Stimulated activated naive CD4-positive, alpha-beta T cell (primary cell): Measurements from ENCODE around the gene HSD17B8.
"Not testable (repeated sequence)": the region's sequence is repeated elsewhere in the genome, so short reads cannot be mapped to it uniquely, and the experiment has no call there.

Experiments
- DNase-seq, 6 experiments: peaks; one replicate each; lab custom pipeline; 2025; lab: John Stamatoyannopoulos, UW

The HSD17B8 gene

GRCh38 chr6:33206027-33206863, 1.8 kb downstream of the HSD17B8 start:
- DNase-seq: no peak

GRCh38 chr6:33206864-33207551, 2.6 kb downstream of the HSD17B8 start:
- no peak for DNase-seq

- DNase-seq: peak in 1 of 6 experiments; percentile 46
Measured at GRCh38 chr6:33207552-33208090, 3.2 kb downstream of the HSD17B8 start.

GRCh38 chr6:33208091-33208967, 3.9 kb downstream of the HSD17B8 start, which contains the start of gene RING1:
Gene RING1, plus strand, starts transcription at chr6:33208500. Its CDS starts 323 bp downstream, at chr6:33208823.
- peak; percentile 72 to 90 (median 85) for DNase-seq

- no peak for DNase-seq
Measured at GRCh38 chr6:33209856-33210255, 5.4 kb downstream of the HSD17B8 start.

- DNase-seq: no peak
Measured at GRCh38 chr6:33211136-33211535, 6.7 kb downstream of the HSD17B8 start.

GRCh38 chr6:33211666-33212422, 7.4 kb downstream of the HSD17B8 start:
- no peak for DNase-seq

GRCh38 chr6:33212857-33213165, 8.4 kb downstream of the HSD17B8 start:
- no peak for DNase-seq

GRCh38 chr6:33213166-33213988, 8.9 kb downstream of the HSD17B8 start:
- peak in 3 of 6 experiments; percentile 17 to 21 (median 18) for DNase-seq

GRCh38 chr6:33213989-33214335, 9.5 kb downstream of the HSD17B8 start:
- DNase-seq: no peak

GRCh38 chr6:33215271-33216116, 11.0 kb downstream of the HSD17B8 start:
- no peak for DNase-seq

- DNase-seq: no peak
Measured at GRCh38 chr6:33216117-33216649, 11.7 kb downstream of the HSD17B8 start.

GRCh38 chr6:33217246-33217645, 12.8 kb downstream of the HSD17B8 start:
- no peak for DNase-seq

- DNase-seq: no peak
Measured at GRCh38 chr6:33217681-33218080, 13.2 kb downstream of the HSD17B8 start.

GRCh38 chr6:33226503-33227120, 22.2 kb downstream of the HSD17B8 start:
- not testable (repeated sequence) for DNase-seq

- DNase-seq: no peak
Measured at GRCh38 chr6:33235221-33235634, 30.8 kb downstream of the HSD17B8 start.

- DNase-seq: no peak
Measured at GRCh38 chr6:33236328-33236727, 31.9 kb downstream of the HSD17B8 start.

- DNase-seq: no peak
Measured at GRCh38 chr6:33236852-33237251, 32.4 kb downstream of the HSD17B8 start.

- no peak for DNase-seq
Measured at GRCh38 chr6:33237741-33238140, 33.3 kb downstream of the HSD17B8 start.
